Nephron progenitor cell (in vitro differentiated cells): ENCODE data around the gene CEP112.

Experiments
- DNase-seq: peaks from one replicate; pipeline ENCODE4 v3.0.0; 2021
- H3K27ac Mint-ChIP-seq: 2 replicates; pipeline ENCODE4 v1.8.0; 2021; ENCODE audit warnings: mild to moderate bottlenecking, moderate library complexity, mixed read lengths
- H3K27me3 Mint-ChIP-seq: 2 replicates; pipeline ENCODE4 v1.8.0; 2021; ENCODE audit warnings: mild to moderate bottlenecking, low read depth, mixed read lengths; ENCODE audit not compliant: poor library complexity
- H3K36me3 Mint-ChIP-seq: 2 replicates; pipeline ENCODE4 v1.8.0; 2021; ENCODE audit warnings: low read depth, mixed read lengths
- H3K4me1 Mint-ChIP-seq: 2 replicates; pipeline ENCODE4 v1.8.0; 2021; ENCODE audit warnings: mixed read lengths
- H3K4me3 Mint-ChIP-seq: 2 replicates; pipeline ENCODE4 v1.8.0; 2021; ENCODE audit warnings: mild to moderate bottlenecking, moderate library complexity, mixed read lengths
- H3K9me3 Mint-ChIP-seq: 2 replicates; pipeline ENCODE4 v1.8.0; 2021; ENCODE audit warnings: mild to moderate bottlenecking, moderate library complexity, mixed read lengths
- CTCF ChIP-seq: fragments of 200-600 bp; sonication (generic); IDR thresholded peaks from 2 replicates; pipeline ENCODE4 v1.5.0; 2021; ENCODE audit warnings: antibody characterized with exemption

Gene CEP112

GRCh38 chr17:65901394-65901793 lies 290.5 kb downstream of the CEP112 start:
- Mint-ChIP-seq H3K27ac (no peak overlapping the region), H3K27me3 (no peaks in the 10 kb centered on the region), H3K4me3 (no peak overlapping the region), H3K9me3 (peaks cover 6% of the 10 kb centered on the region), H3K4me1 (peaks cover 12% of the 10 kb centered on the region), H3K36me3 (peaks cover 7% of the 10 kb centered on the region)
- no peak for DNase-seq
- TF ChIP-seq CTCF: no peak

- Mint-ChIP-seq H3K27ac (no peak overlapping the region), H3K4me1 (peaks cover 12% of the 10 kb centered on the region), H3K36me3 (peaks cover 6% of the 10 kb centered on the region), H3K4me3 (no peak overlapping the region), H3K9me3 (peaks cover 6% of the 10 kb centered on the region), H3K27me3 (no peaks in the 10 kb centered on the region)
- no peak for DNase-seq
- no peak for TF ChIP-seq CTCF
These were observed 291.7 kb downstream of the CEP112 start for GRCh38 chr17:65900216-65900615.

- TF ChIP-seq CTCF: no peak
- H3K36me3 Mint-ChIP-seq: no peaks in the 10 kb centered on the region
- no peaks in the 10 kb centered on the region for H3K27me3 Mint-ChIP-seq
- H3K4me1 Mint-ChIP-seq: peaks cover 12% of the 10 kb centered on the region
- H3K27ac Mint-ChIP-seq: no peak overlapping the region
- H3K4me3 Mint-ChIP-seq: no peak overlapping the region
- H3K9me3 Mint-ChIP-seq: no peaks in the 10 kb centered on the region
- DNase-seq: no peak
These were observed 293.3 kb downstream of the CEP112 start for GRCh38 chr17:65898651-65899050.

GRCh38 chr17:65896889-65897288 lies 295.0 kb downstream of the CEP112 start:
- no peaks in the 10 kb centered on the region for H3K36me3 Mint-ChIP-seq
- H3K4me3 Mint-ChIP-seq: no peak overlapping the region
- DNase-seq: no peak
- H3K27ac Mint-ChIP-seq: no peak overlapping the region
- TF ChIP-seq CTCF: no peak
- no peaks in the 10 kb centered on the region for H3K9me3 Mint-ChIP-seq
- peaks cover 5% of the 10 kb centered on the region for H3K4me1 Mint-ChIP-seq
- H3K27me3 Mint-ChIP-seq: no peaks in the 10 kb centered on the region

- Mint-ChIP-seq H3K27me3 (no peaks in the 10 kb centered on the region), H3K27ac (no peak overlapping the region), H3K4me3 (no peak overlapping the region), H3K9me3 (no peaks in the 10 kb centered on the region), H3K36me3 (no peaks in the 10 kb centered on the region), H3K4me1 (peaks cover 5% of the 10 kb centered on the region)
- no peak for TF ChIP-seq CTCF
- no peak for DNase-seq
These were observed 296.0 kb downstream of the CEP112 start for GRCh38 chr17:65895969-65896368.

GRCh38 chr17:65893692-65894279 lies 298.1 kb downstream of the CEP112 start:
- Mint-ChIP-seq H3K36me3 (no peaks in the 10 kb centered on the region), H3K9me3 (no peaks in the 10 kb centered on the region), H3K27me3 (no peaks in the 10 kb centered on the region), H3K27ac (no peak overlapping the region), H3K4me3 (no peak overlapping the region), H3K4me1 (peaks cover 5% of the 10 kb centered on the region)
- DNase-seq: no peak
- no peak for TF ChIP-seq CTCF
